HG03280 (cell line): Measurements from ENCODE around the gene CCDC134.
"Not testable (repeated sequence)": the region's sequence is repeated elsewhere in the genome, so short reads cannot be mapped to it uniquely, and the experiment has no call there.

Experiments used
- ATAC-seq: cut with Tn5 transposase; IDR thresholded peaks from one replicate; pipeline ENCODE4 v1.9.1; 2021; ENCODE audit warnings: mild to moderate bottlenecking, moderate library complexity; ENCODE audit not compliant: unreplicated experiment

Gene CCDC134

GRCh38 chr22:41822317-41823057 lies 22.0 kb downstream of the CCDC134 start:
- no peak for ATAC-seq

- no peak for ATAC-seq
Measured at GRCh38 chr22:41823797-41824196, 23.3 kb downstream of the CCDC134 start.

GRCh38 chr22:41825376-41825775 lies 24.9 kb downstream of the CCDC134 start:
- no peak for ATAC-seq

GRCh38 chr22:41826021-41826420 lies 25.5 kb downstream of the CCDC134 start:
- no peak for ATAC-seq

- ATAC-seq: no peak
Measured at GRCh38 chr22:41826430-41827383, 26.2 kb downstream of the CCDC134 start.

GRCh38 chr22:41827671-41828070 lies 27.2 kb downstream of the CCDC134 start:
- no peak for ATAC-seq

GRCh38 chr22:41828516-41828915 lies 28.0 kb downstream of the CCDC134 start:
- no peak for ATAC-seq

- ATAC-seq: no peak
Measured at GRCh38 chr22:41830174-41830573, 29.7 kb downstream of the CCDC134 start.

- ATAC-seq: no peak
Measured at GRCh38 chr22:41831383-41831782, 30.9 kb downstream of the CCDC134 start.

GRCh38 chr22:41831828-41832552 lies 31.5 kb downstream of the CCDC134 start:
- no peak for ATAC-seq

- peak; percentile 85 for ATAC-seq
Measured at GRCh38 chr22:41832553-41833368, 32.3 kb downstream of the CCDC134 start, which contains the start of gene SREBF2. TSS of gene SREBF2 (plus strand) at chr22:41833105. CDS start at chr22:41833271, 166 bp downstream.

GRCh38 chr22:41833369-41834004 lies 33.0 kb downstream of the CCDC134 start:
- peak; percentile 15 for ATAC-seq

- ATAC-seq: no peak
Measured at GRCh38 chr22:41834005-41834944, 33.8 kb downstream of the CCDC134 start.

GRCh38 chr22:41835462-41835861 lies 35.0 kb downstream of the CCDC134 start:
- not testable (repeated sequence) for ATAC-seq

- ATAC-seq: no peak
Measured at GRCh38 chr22:41836551-41836950, 36.1 kb downstream of the CCDC134 start.

- ATAC-seq: no peak
Measured at GRCh38 chr22:41838842-41839618, 38.6 kb downstream of the CCDC134 start.

- no peak for ATAC-seq
Measured at GRCh38 chr22:41840216-41840615, 39.7 kb downstream of the CCDC134 start.
